Endometrium (tissue), 2 donors: ENCODE measurements around the gene TKT.
"Not testable (repeated sequence)": the region's sequence is repeated elsewhere in the genome, so short reads cannot be mapped to it uniquely, and the experiment has no call there.

ENCODE experiments used
- FAIRE-seq: peaks from 2 replicates; lab custom pipeline; 2012; peaks lifted over from hg19 to GRCh38; lab: Jason Lieb, UNC
- donor health status: control.
- donor health status: control.

TKT gene

GRCh38 chr3:53260286-53260785, 4.5 kb upstream of the TKT start:
- FAIRE-seq: no peak

GRCh38 chr3:53259427-53260259, 3.8 kb upstream of the TKT start:
- FAIRE-seq: no peak

DNA sequence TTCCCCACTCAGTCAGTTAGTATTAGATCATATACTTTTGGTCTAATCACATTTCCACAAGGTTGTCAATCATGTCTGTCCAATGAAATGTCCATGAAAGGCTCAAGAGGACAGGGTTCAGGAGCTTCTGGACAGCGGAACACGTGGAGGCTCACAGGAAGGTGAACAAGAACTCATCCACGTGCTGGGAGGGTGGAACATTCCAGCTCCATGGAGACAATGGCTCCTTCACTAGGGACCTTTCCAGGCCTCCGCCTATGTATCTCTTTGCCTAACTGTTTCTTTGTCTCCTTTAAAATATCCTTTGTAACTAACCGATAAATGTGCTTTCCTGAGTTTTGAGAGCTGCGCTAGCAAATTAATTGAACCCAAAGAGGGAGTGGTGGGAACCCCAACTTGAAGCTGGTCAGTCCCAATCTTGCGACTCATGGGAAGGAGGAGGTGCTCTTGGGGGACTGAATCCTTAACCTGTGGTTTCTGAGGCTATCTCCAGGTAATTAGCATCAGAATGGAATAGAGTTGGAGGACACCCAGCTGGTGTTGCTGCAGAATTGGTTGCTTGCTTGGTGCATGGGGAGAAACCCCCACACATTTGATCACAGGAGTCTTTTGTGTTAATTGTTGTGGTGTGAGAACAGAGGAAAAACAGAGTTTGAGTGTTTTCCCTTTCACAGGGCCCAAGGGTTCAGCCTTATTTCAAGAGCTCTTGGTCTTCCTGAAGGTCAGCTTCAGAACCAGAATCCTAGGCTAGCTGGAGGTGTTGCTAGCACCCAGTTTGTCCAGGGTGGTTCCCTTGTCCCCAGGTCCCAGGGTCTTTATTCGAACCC, 3.0 kb upstream of the TKT start:
- no peak for FAIRE-seq

GRCh38 chr3:53257465-53257864, 1.6 kb upstream of the TKT start:
- FAIRE-seq: no peak

DNA sequence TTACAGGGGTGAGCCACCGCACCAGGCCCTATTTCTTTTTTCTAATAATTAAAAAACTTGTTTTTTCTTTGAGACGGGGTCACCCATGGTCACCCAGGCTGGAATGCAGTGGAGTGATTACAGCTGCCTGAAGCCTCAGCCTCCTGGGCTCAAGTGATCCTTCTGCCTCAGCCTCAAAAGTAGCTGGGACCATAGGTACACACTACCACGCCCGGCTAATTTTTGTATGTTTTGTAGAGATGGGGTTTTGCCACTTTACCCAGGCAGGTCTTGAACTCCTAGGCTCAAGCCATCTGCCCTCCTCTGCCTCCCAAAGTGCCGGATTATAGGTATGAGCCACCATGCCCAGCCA, 858 bp upstream of the TKT start:
- FAIRE-seq: no peak

DNA sequence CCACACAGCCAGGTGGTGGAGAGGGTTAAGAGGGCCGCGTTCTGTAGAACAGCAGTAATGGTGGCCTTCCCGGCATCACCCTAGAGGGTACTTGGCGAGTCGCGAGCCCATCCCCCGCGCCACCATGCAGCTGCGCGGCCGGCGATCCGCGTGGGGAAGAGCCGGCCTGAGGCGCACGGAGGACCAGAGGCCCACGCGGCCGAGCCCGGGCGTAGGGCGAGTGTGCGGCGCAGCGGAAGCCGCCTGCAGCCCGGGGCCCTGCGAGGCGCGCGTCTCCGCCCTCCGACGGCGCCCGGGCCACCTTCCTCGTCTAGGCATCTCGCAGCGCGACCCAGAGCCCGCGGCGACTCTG, 423 bp downstream of the TKT start:
- FAIRE-seq: no peak

GRCh38 chr3:53254509-53255422, 1.1 kb downstream of the TKT start:
- no peak for FAIRE-seq

DNA sequence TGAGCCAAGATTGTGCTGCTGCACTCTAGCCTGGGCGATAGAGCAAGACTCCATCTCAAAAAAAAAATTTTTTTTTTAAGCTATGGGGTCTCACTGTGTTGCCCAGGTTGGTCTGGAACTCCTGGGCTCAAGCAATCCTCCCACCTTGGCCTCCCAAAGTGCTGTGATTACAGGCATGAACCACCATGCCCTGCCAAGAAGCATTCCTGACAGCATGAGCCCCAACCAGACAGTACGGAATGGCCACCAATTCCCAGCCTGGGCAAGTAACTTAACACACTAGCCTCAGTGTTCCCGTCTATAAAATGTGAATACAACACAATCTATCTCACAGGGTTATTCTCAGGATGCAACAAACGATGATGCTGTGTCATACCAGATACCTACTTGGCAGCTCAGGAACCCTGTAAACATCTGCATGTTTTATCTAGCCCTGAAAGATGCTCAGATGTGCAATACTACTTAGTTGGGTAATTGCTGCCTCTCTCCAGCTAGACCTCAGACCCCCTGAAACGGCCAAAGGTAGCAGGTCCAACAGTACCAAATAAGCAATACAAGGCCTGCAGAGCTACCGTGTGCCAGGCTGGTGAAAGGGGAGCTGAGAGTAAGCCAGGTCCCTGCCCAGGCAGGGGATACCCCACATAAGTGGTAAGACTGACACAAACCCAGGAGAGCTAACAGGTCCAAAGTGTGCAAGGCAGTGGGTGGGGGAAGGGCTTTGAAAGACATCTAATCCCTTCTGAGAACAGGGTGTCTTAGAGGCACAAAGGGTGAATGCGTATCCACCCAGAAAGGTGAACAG, 1.9 kb downstream of the TKT start:
- no peak for FAIRE-seq

- FAIRE-seq: not testable (repeated sequence)
Observed at GRCh38 chr3:53252947-53253322, 2.9 kb downstream of the TKT start.

DNA sequence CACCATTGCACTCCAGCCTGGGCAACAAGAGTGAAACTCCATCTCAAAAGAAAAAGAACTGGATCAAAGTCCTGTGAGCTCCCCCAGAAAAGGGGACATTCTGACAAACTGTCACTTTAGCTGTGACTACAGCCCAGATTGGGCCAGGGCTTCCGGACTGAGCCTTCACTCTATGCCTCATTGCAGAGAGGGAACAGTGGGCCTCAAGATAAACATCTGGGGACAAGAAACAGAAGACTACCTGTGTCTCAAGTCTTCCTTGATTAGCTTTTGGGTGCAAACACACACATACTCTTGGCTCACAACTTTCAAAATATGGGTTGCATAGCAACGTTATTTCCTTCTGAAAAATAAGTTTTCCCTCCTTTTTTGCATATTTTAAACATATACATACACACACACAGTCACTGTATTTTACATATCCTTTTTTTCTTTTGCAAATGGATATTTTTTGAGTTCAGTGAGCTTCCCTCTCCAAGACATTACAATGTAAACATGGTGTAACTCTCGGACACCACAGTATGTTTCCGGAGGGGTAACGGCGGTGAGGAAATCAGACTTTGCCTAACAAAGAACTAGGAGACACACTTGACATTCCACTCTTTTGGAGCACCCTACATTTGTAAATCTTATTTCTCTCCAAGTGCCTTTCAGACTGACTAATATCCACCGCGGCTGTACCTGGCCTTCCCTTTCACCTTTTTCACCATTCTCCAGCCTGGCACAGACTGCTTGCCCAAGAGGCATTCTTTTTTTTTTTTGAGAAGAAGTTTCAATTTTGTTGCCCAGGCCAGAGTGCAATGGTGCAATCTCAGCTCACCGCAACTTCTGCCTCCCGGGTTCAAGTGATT, 3.5 kb downstream of the TKT start:
- FAIRE-seq: no peak

GRCh38 chr3:53250881-53251605, 4.8 kb downstream of the TKT start:
- no peak for FAIRE-seq

DNA sequence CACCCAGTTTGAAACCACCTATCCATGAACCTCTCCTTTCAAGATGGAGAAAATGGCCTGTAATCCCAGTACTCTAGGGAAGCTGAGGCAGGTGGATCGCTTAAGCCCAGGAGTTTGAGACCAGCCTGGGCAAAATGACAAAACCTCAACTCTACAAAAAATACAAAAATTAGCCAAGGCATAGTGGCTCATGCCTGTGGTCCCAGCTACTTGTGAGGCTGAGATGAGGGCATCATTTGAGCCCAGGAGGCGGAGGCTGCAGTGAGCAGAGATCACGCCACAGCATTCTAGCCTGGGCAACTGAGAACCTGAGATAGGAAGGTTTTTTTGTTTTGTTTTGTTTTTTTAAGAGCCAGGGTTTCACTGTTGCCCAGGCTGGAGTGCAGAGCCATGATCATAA, 5.4 kb downstream of the TKT start:
- FAIRE-seq: no peak

- no peak for FAIRE-seq
Observed at GRCh38 chr3:53248161-53248560, 7.7 kb downstream of the TKT start.

DNA sequence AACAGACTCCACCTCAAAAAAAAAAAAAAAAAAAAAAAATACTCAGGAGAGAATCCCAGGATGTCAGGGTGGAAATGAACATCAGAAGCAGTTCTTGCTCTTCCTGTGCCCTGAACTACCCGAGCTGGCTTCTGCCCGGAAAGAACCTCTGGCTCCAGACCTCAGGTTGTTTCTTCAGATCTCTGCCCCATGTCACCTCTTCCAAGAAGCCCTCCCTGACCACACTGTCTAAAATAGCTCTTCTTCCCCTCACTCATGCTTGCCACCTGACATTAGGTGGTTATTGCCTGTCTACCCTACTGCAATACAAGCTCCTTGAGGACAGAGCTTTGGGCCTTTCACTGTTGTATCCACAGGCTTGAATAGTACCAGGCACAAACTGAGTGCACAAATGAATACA, 8.2 kb downstream of the TKT start:
- FAIRE-seq: no peak

DNA sequence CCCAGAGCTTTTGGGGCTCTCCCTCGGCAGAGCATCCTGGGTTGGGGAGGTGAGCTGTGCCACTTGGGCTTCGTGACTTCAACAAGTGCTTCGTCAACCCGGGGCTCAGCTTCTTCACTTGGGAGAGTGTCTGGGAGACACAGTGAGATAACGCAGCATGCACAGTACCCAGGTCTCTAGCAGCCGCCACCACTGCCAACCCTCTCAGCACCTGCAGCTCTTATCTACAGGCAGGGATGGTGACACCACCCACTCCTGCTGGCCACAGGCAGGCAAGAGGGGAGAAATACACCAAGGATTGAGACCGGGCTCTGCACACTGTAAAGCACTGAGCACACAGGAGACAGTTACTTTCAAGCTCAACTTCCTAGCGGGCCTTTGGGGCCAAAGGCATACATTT, 11.6 kb downstream of the TKT start:
- no peak for FAIRE-seq

DNA sequence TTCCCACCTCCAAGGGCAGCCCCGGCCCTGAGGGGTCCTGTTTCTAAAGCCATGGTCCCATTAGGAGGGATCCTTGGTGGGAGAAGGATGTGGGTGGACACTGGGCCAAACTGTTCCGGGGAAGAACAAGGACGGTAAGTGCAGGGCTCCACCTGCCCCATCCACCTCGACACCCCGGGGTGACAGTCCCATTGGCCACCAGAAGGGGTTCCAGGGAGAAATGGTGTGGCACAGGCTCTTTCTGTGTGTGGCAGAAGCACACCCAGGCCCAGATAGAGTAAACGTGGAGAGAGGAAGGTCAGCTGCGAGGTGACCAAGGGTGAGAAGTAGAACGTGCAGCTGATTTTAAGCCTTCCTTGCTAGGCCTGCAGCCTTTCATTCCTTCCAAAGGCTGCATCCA, 12.0 kb downstream of the TKT start:
- no peak for FAIRE-seq

DNA sequence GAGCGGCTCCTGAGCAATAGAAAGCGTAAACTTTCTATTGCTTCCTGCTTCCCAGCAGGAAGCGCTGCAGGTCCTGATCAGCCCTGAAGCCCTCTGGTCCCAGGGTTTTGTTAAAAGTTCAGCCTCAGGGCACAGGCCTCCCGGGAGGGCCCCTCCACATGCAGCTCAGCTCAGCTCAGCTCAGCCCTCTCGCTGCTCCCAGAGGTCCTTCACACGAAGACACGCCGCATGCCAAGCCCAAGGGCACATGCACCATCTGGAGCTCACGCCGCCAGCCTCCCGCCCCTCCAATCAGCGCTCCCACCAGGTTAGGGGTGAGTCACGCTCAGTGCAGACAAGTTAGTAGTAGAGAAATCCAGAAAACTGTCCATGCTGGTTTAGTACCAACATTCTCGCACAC, 12.7 kb downstream of the TKT start:
- no peak for FAIRE-seq

DNA sequence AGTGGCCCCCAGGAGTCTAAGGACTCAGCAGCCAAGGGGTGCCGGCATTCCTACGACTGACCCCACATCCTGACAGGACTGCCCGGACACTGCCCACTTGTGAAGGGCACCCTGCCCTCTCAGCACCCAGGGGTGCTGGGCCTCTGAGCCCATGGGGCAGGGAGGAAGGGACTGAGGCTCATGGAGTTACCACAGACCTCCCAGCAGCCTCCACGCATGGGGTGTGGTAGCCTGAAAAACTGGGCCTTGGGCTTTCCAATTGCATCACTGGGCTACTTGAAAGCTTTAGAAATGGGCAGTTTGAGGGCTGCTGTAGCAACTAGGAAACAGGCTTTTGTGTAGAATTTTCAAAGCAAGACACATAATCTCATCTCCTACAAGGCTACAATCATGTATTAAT, 13.2 kb downstream of the TKT start:
- no peak for FAIRE-seq

GRCh38 chr3:53242155-53242554, 13.7 kb downstream of the TKT start:
- FAIRE-seq: no peak
